SK-N-SH treated with all-trans-retinoic acid at 6 μM for 48 hours (cell line): ENCODE measurements around the gene TRMT61A.

Experiments
- ATAC-seq: fragments of 200-7000 bp; cut with Tn5 transposase; 3 replicates; pipeline ENCODE4 v1.9.1; 2020; ENCODE audit warnings: mild to moderate bottlenecking, moderate library complexity
- ARNTL ChIP-seq: fragments of 450-650 bp; formaldehyde crosslinking; IDR thresholded peaks from 2 replicates; pipeline ENCODE4 v1.5.0; 2020; ENCODE audit warnings: low read depth, mild to moderate bottlenecking, moderate library complexity, borderline replicate concordance
- BACH2 ChIP-seq: fragments of 250-450 bp; sonication (Bioruptor Pico); IDR thresholded peaks from 2 replicates; pipeline ENCODE4 v1.9.0; 2021; ENCODE audit warnings: mild to moderate bottlenecking, borderline replicate concordance
- CSDC2 ChIP-seq: fragments of 250-450 bp; sonication (Bioruptor Pico); IDR thresholded peaks from 2 replicates; pipeline ENCODE4 v1.5.0; 2020; ENCODE audit warnings: mild to moderate bottlenecking, moderate library complexity
- ESRRG ChIP-seq: fragments of 250-450 bp; sonication (Bioruptor Pico); IDR thresholded peaks from 2 replicates; pipeline ENCODE4 v1.6.1; 2021; ENCODE audit warnings: mild to moderate bottlenecking
- GLIS3 ChIP-seq: fragments of 250-450 bp; sonication (Bioruptor Pico); IDR thresholded peaks from 2 replicates; pipeline ENCODE4 v1.5.0; 2020; ENCODE audit warnings: mild to moderate bottlenecking, moderate library complexity
- ISL1 ChIP-seq: fragments of 250-450 bp; sonication (Bioruptor Pico); IDR thresholded peaks from 2 replicates; pipeline ENCODE4 v2.1.2; 2022; ENCODE audit warnings: mild to moderate bottlenecking, moderate library complexity
- OSR1 ChIP-seq: fragments of 250-450 bp; sonication (Bioruptor Pico); IDR thresholded peaks from 2 replicates; pipeline ENCODE4 v1.8.0; 2022; ENCODE audit warnings: moderate library complexity, mild to moderate bottlenecking, inconsistent platforms
- PATZ1 ChIP-seq: fragments of 250-450 bp; sonication (Bioruptor Pico); IDR thresholded peaks from 2 replicates; pipeline ENCODE4 v1.8.0; 2020; ENCODE audit warnings: mild to moderate bottlenecking, moderate library complexity, borderline replicate concordance
- POU6F1 ChIP-seq: fragments of 250-450 bp; sonication (Bioruptor Pico); IDR thresholded peaks from 2 replicates; pipeline ENCODE4 v1.8.0; 2021; ENCODE audit warnings: low read depth, mild to moderate bottlenecking, moderate library complexity, borderline replicate concordance
- PPARA ChIP-seq: fragments of 250-450 bp; sonication (Bioruptor Pico); IDR thresholded peaks from 2 replicates; pipeline ENCODE4 v1.5.0; 2020; ENCODE audit warnings: mild to moderate bottlenecking, borderline replicate concordance
- RARB ChIP-seq: fragments of 250-450 bp; sonication (Bioruptor Pico); IDR thresholded peaks from 2 replicates; pipeline ENCODE4 v1.8.0; 2021; ENCODE audit warnings: mild to moderate bottlenecking, moderate library complexity
- TCF4 ChIP-seq: fragments of 250-450 bp; sonication (Bioruptor Pico); IDR thresholded peaks from 2 replicates; pipeline ENCODE4 v1.8.0; 2021; ENCODE audit warnings: mild to moderate bottlenecking, moderate library complexity, borderline replicate concordance
- TOX ChIP-seq: fragments of 250-450 bp; sonication (Bioruptor Pico); IDR thresholded peaks from 2 replicates; pipeline ENCODE4 v1.8.0; 2021; ENCODE audit warnings: mild to moderate bottlenecking, moderate library complexity, borderline replicate concordance
- ZC3H10 ChIP-seq: fragments of 250-450 bp; sonication (Bioruptor Pico); IDR thresholded peaks from 2 replicates; pipeline ENCODE4 v1.5.1; 2021; ENCODE audit warnings: mild to moderate bottlenecking, moderate library complexity
- ZFP3 ChIP-seq: fragments of 250-450 bp; sonication (Bioruptor Pico); IDR thresholded peaks from 2 replicates; pipeline ENCODE4 v1.5.0; 2020; ENCODE audit warnings: mild to moderate bottlenecking, moderate library complexity
- ZFP30 ChIP-seq: fragments of 450-650 bp; formaldehyde crosslinking; IDR thresholded peaks from 2 replicates; pipeline ENCODE4 v1.5.0; 2022; ENCODE audit warnings: mild to moderate bottlenecking, moderate library complexity
- ZNF70 ChIP-seq: fragments of 450-650 bp; formaldehyde crosslinking; IDR thresholded peaks from 2 replicates; pipeline ENCODE4 v1.5.0; 2020; ENCODE audit warnings: mild to moderate bottlenecking, moderate library complexity
- TF ChIP-seq, protein P1 (sequence below): fragments of 250-450 bp; sonication (Bioruptor Pico); IDR thresholded peaks from 2 replicates; pipeline ENCODE4 v1.5.0; 2020; ENCODE audit warnings: mild to moderate bottlenecking, moderate library complexity
- TF ChIP-seq, protein P2 (sequence below): fragments of 250-450 bp; sonication (Bioruptor Pico); IDR thresholded peaks from 2 replicates; pipeline ENCODE4 v1.5.1; 2021; ENCODE audit warnings: mild to moderate bottlenecking, moderate library complexity
- TF ChIP-seq, protein P3 (sequence below): fragments of 250-450 bp; sonication (Bioruptor Pico); IDR thresholded peaks from 2 replicates; pipeline ENCODE4 v1.5.1; 2020; ENCODE audit warnings: low read depth, mild to moderate bottlenecking, moderate library complexity

The TRMT61A gene

DNA sequence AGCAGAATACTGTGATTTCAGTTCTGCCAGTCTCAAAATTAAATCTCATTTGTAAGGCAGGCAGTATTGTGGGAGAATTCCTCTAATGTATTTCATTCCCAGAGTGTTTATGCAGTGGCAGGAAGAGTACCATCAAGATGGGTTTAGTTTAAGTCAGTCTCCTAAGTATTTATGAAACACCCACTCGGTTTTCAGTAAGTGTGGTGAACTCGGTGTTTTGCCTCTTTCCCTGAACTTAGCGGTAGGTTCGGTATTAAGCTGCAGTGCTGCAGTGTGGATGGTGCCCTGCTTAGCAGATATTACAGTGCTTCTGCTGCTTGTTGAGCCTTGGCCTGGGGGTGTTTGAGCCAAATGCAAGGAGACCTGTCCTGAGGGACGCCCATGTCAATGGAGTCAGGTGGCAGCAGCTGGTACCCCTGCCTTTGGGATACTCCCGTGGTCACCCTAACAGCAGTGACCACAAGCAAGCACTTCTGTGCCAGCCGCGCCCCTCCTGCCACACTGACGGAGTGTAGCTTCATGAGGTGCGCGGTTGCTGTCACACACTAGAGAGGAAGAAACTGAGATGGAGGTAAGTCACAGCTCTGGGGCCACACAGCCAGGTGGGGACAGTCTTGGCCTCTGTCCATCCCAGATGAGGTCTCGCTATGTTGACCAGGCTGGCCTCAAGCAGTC, 49.5 kb downstream of the TRMT61A start:
- ATAC-seq, result no peak
- TF ChIP-seq CSDC2 (CRISPR knock-in tag), result no peak
- no peak for TF ChIP-seq ARNTL (CRISPR knock-in tag)
- TF ChIP-seq, protein P1, sequence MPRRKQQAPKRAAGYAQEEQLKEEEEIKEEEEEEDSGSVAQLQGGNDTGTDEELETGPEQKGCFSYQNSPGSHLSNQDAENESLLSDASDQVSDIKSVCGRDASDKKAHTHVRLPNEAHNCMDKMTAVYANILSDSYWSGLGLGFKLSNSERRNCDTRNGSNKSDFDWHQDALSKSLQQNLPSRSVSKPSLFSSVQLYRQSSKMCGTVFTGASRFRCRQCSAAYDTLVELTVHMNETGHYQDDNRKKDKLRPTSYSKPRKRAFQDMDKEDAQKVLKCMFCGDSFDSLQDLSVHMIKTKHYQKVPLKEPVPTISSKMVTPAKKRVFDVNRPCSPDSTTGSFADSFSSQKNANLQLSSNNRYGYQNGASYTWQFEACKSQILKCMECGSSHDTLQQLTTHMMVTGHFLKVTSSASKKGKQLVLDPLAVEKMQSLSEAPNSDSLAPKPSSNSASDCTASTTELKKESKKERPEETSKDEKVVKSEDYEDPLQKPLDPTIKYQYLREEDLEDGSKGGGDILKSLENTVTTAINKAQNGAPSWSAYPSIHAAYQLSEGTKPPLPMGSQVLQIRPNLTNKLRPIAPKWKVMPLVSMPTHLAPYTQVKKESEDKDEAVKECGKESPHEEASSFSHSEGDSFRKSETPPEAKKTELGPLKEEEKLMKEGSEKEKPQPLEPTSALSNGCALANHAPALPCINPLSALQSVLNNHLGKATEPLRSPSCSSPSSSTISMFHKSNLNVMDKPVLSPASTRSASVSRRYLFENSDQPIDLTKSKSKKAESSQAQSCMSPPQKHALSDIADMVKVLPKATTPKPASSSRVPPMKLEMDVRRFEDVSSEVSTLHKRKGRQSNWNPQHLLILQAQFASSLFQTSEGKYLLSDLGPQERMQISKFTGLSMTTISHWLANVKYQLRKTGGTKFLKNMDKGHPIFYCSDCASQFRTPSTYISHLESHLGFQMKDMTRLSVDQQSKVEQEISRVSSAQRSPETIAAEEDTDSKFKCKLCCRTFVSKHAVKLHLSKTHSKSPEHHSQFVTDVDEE, result no peak
- TF ChIP-seq OSR1 (CRISPR knock-in tag), result no peak
- no peak for TF ChIP-seq ZNF70 (CRISPR knock-in tag)
- no peak for TF ChIP-seq ZFP30
- TF ChIP-seq, protein P2, sequence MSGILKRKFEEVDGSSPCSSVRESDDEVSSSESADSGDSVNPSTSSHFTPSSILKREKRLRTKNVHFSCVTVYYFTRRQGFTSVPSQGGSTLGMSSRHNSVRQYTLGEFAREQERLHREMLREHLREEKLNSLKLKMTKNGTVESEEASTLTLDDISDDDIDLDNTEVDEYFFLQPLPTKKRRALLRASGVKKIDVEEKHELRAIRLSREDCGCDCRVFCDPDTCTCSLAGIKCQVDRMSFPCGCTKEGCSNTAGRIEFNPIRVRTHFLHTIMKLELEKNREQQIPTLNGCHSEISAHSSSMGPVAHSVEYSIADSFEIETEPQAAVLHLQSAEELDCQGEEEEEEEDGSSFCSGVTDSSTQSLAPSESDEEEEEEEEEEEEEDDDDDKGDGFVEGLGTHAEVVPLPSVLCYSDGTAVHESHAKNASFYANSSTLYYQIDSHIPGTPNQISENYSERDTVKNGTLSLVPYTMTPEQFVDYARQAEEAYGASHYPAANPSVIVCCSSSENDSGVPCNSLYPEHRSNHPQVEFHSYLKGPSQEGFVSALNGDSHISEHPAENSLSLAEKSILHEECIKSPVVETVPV, result no peak
- TF ChIP-seq PATZ1 (CRISPR knock-in tag), result no peak
- no peak for TF ChIP-seq BACH2 (CRISPR knock-in tag)
- TF ChIP-seq RARB (CRISPR knock-in tag), result no peak
- TF ChIP-seq ESRRG (CRISPR knock-in tag), result no peak
- no peak for TF ChIP-seq ZC3H10 (CRISPR knock-in tag)

DNA sequence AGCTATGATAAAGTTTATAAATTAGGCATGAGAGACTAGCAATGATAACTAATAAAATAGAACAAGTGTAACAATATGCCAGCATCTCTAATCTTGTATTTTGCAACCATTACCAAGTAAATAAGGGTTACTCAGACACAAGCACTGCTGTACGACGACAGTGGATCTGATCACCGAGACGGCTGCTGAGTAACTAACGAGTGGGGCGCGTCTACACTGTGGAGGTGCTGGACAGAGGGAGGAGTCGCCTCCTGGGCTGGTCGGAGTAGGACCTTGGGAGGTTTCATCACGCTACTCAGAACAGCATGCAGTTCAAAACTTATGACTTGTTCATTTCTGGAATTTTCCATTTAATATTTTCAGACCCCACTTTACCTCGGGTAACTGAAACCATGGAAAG, 52.2 kb downstream of the TRMT61A start:
- no peak for ATAC-seq
- TF ChIP-seq TCF4 (CRISPR knock-in tag) (no peak), CSDC2 (CRISPR knock-in tag) (no peak), ZC3H10 (CRISPR knock-in tag) (no peak), POU6F1 (no peak), TOX (no peak), ESRRG (CRISPR knock-in tag) (no peak), ZFP30 (no peak), PPARA (CRISPR knock-in tag) (no peak), ZNF70 (CRISPR knock-in tag) (no peak), ISL1 (CRISPR knock-in tag) (no peak), GLIS3 (CRISPR knock-in tag) (no peak), BACH2 (CRISPR knock-in tag) (no peak), ZFP3 (CRISPR knock-in tag) (no peak)
- TF ChIP-seq, protein P3, sequence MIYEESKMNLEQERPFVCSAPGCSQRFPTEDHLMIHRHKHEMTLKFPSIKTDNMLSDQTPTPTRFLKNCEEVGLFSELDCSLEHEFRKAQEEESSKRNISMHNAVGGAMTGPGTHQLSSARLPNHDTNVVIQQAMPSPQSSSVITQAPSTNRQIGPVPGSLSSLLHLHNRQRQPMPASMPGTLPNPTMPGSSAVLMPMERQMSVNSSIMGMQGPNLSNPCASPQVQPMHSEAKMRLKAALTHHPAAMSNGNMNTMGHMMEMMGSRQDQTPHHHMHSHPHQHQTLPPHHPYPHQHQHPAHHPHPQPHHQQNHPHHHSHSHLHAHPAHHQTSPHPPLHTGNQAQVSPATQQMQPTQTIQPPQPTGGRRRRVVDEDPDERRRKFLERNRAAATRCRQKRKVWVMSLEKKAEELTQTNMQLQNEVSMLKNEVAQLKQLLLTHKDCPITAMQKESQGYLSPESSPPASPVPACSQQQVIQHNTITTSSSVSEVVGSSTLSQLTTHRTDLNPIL (CRISPR knock-in tag), result no peak
- TF ChIP-seq, protein P2, result no peak
